ENCODE results near the gene NIFK.
"Not testable (repeated sequence)": the region's sequence is repeated elsewhere in the genome, so short reads cannot be mapped to it uniquely, and the experiment has no call there.

NIFK gene

GRCh38 chr2:121695171-121695451, 41.6 kb downstream of the NIFK start:
- peaks cover 19% of the 10 kb centered on the region for H3K4me1 Mint-ChIP-seq (ENCODE audit: low read depth)
- no peak for DNase-seq (ENCODE audit: low spot score)
- H3K27me3 Mint-ChIP-seq (ENCODE audit: low read depth): no peaks in the 10 kb centered on the region
- H3K4me3 Mint-ChIP-seq: no peak overlapping the region
- no peak overlapping the region for H3K27ac Mint-ChIP-seq
- no peaks in the 10 kb centered on the region for H3K9me3 Mint-ChIP-seq
- no peaks in the 10 kb centered on the region for H3K36me3 Mint-ChIP-seq (ENCODE audit: low read depth)

DNA sequence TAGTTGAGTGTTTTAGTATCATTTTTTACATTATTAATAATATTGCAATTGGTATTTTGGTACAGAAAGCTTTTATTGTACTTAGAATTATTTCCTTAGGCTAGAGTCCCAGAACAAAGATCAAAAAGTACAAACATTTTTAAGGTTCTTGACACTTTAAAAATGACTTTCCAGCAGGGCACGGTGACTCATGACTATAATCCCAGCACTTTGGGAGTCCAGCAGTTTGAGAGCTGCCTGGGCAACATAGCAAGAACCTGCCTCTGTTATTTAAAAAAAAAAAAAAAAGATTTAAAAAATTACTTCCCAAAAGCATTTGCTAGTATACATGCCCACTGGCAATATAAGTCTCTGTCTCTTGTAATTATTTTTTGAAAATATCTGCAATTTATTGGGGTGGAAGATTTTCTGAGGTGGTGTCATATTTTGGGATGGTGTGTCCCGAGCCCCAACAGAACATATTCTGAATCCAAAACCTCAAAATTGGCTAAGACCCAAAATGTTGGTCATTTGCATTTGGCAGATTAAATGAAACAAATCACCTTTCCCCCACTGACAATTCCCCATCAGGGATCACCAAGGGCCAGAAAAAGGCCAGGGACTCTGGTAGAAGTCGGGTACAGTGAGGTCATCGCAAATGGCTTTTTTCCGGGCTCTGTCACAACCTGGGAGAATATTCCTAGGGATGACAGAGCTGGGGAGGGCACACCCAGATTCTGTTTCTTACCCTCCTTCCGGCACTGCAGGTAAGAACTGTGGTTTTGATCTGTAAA, 42.1 kb downstream of the NIFK start:
- Mint-ChIP-seq H3K27ac (no peak overlapping the region), H3K27me3 (ENCODE audit: low read depth) (no peaks in the 10 kb centered on the region), H3K4me3 (no peak overlapping the region), H3K4me1 (ENCODE audit: low read depth) (peaks cover 14% of the 10 kb centered on the region), H3K9me3 (no peaks in the 10 kb centered on the region), H3K36me3 (ENCODE audit: low read depth) (no peaks in the 10 kb centered on the region)
- DNase-seq (ENCODE audit: low spot score): no peak

DNA sequence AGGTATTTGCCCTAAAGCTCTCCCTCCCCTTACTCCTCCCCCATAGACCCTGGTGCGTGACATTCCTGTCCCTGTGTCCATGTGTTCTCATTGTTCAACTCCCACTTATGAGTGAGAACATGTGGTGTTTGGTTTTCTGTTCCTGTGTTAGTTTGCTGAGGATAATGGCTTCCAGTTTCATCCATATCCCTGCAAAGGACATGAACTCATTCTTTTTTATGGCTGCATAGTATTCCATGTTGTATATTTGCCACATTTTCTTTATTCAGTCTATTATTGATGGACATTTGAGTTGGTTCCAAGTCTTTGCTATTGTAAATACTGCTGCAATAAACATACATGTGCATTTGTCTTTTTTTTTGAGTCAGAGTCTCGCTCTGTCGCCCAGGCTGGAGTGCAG, 46.1 kb downstream of the NIFK start:
- not testable (repeated sequence) for H3K4me3 Mint-ChIP-seq; H3K9me3 Mint-ChIP-seq; DNase-seq (ENCODE audit: low spot score); H3K36me3 Mint-ChIP-seq (ENCODE audit: low read depth); H3K27ac Mint-ChIP-seq; H3K4me1 Mint-ChIP-seq (ENCODE audit: low read depth); H3K27me3 Mint-ChIP-seq (ENCODE audit: low read depth)

GRCh38 chr2:121690095-121690494, 46.6 kb downstream of the NIFK start:
- no peak overlapping the region for H3K27ac Mint-ChIP-seq
- no peak for DNase-seq (ENCODE audit: low spot score)
- no peaks in the 10 kb centered on the region for H3K36me3 Mint-ChIP-seq (ENCODE audit: low read depth)
- no peak overlapping the region for H3K4me3 Mint-ChIP-seq
- H3K27me3 Mint-ChIP-seq (ENCODE audit: low read depth): no peaks in the 10 kb centered on the region
- no peaks in the 10 kb centered on the region for H3K4me1 Mint-ChIP-seq (ENCODE audit: low read depth)
- peaks cover 8% of the 10 kb centered on the region for H3K9me3 Mint-ChIP-seq

DNA sequence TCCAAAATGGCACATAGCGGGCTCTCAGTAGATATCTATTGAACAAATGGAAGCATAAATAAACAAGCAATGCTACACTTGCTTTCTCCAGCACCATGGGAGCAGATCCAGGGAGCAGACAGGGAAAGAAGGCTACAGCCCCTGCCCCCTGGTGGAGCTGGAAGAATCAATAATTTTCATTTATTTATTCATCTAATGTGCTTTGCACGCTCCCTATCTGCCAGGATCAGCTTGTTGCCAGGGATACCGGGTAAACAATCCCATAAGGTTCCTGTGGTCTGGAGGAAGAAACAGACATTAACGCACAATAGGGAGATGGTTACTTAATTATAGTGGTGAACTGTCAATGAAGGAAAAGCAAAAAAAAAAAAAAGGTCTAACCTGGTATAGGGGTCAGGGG, 47.3 kb downstream of the NIFK start:
- no peak for DNase-seq (ENCODE audit: low spot score)
- H3K27me3 Mint-ChIP-seq (ENCODE audit: low read depth): no peaks in the 10 kb centered on the region
- peaks cover 13% of the 10 kb centered on the region for H3K9me3 Mint-ChIP-seq
- no peaks in the 10 kb centered on the region for H3K4me1 Mint-ChIP-seq (ENCODE audit: low read depth)
- no peak overlapping the region for H3K27ac Mint-ChIP-seq
- no peaks in the 10 kb centered on the region for H3K36me3 Mint-ChIP-seq (ENCODE audit: low read depth)
- H3K4me3 Mint-ChIP-seq: no peak overlapping the region

- Mint-ChIP-seq H3K4me1 (ENCODE audit: low read depth) (no peaks in the 10 kb centered on the region), H3K27ac (no peak overlapping the region), H3K36me3 (ENCODE audit: low read depth) (peaks cover 2% of the 10 kb centered on the region), H3K9me3 (peaks cover 19% of the 10 kb centered on the region), H3K27me3 (ENCODE audit: low read depth) (no peaks in the 10 kb centered on the region), H3K4me3 (no peak overlapping the region)
- no peak for DNase-seq (ENCODE audit: low spot score)
Measured at GRCh38 chr2:121688820-121689219, 47.9 kb downstream of the NIFK start.

GRCh38 chr2:121686902-121687301, 49.8 kb downstream of the NIFK start:
- Mint-ChIP-seq H3K27ac (no peak overlapping the region), H3K4me1 (ENCODE audit: low read depth) (no peaks in the 10 kb centered on the region), H3K36me3 (ENCODE audit: low read depth) (peaks cover 8% of the 10 kb centered on the region), H3K9me3 (peaks cover 35% of the 10 kb centered on the region), H3K27me3 (ENCODE audit: low read depth) (no peaks in the 10 kb centered on the region), H3K4me3 (no peak overlapping the region)
- no peak for DNase-seq (ENCODE audit: low spot score)

DNA sequence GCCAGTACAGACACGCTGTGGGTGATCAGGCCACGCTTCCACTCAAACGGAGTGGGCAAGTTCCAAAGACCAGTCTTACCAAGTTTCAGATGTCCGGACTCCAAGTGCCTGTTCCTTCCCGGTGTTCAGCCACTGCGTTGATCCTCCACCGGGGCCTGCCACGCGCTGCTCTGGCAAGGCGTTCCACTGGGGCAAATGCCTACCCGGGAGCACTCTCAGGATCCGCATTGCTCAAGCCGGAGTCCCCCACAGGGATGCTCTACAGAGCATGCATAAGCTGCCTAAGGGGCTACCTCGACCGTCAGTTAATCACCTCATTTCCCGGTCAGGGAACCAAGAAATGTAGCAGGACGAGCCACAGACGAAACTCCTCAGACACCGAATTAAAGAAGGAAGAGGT, 50.5 kb downstream of the NIFK start:
- Mint-ChIP-seq H3K4me1 (ENCODE audit: low read depth) (no peaks in the 10 kb centered on the region), H3K4me3 (no peak overlapping the region), H3K27me3 (ENCODE audit: low read depth) (no peaks in the 10 kb centered on the region), H3K9me3 (peaks cover 42% of the 10 kb centered on the region), H3K27ac (no peak overlapping the region), H3K36me3 (ENCODE audit: low read depth) (peaks cover 8% of the 10 kb centered on the region)
- DNase-seq (ENCODE audit: low spot score): no peak

DNA sequence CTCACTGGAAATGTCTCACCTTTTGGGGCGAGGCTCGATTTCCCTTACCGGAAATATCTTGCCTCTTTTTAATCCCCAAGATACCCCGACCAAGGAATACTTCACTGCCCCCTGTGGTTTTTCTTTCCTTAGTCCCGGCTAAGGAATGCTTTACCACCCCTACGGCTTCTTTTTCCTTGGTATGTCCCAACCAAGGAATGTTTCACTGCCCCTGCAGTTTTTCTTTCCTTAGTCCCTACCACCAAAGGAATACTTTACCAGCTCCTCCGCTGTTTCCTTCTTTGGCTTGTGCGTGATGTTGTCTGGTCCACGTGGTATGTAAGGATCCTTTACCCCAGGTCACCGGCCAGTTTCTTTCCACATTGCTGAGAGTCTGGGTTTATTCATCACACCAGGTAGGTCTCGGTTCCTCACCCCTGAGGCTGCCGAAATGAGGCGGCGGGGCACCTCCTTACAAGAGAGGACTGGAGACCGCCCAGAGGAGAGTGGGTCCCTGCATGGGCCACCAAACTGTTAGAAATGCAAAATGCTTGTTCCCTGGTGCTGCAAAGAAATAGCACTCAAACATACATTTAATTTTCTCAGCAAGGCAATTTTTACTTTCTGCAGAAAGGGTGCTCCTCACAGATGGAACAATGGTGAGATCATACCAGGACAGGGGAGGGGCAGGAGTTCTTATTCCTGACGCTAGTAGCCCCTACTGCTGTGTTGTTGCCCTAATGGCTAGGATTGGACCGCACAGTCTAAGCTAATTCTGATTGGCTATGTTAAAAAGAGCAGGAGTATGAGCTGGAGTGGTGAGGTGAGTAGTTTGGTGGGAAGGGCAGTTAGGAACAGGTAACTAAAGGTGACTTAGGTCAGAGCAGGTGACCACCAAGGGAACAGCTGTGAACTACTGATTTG, 54.0 kb downstream of the NIFK start:
- Mint-ChIP-seq H3K36me3 (ENCODE audit: low read depth) (peaks cover 8% of the 10 kb centered on the region), H3K27me3 (ENCODE audit: low read depth) (no peaks in the 10 kb centered on the region), H3K9me3 (peaks cover 66% of the 10 kb centered on the region), H3K4me3 (no peak overlapping the region), H3K27ac (no peak overlapping the region), H3K4me1 (ENCODE audit: low read depth) (no peaks in the 10 kb centered on the region)
- DNase-seq (ENCODE audit: low spot score): no peak

DNA sequence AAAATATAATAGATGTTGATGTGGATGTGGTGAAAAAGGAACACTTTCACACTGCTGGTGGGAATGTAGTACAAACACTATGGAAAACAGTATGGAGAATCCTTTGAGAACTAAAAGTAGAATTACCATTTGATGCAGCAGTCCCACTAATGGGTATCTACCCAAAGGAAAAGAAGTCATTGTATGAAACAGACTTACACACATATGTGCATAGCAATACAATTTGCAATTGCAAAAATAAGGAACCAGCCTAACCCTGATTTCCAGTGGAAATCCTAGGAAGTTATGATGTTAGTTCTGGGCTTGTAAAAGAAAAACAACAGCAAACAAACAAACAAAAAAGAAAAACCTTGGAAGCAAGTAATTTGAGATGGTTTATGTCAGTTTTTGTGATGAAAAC, 58.8 kb downstream of the NIFK start:
- Mint-ChIP-seq H3K27ac (no peak overlapping the region), H3K4me1 (ENCODE audit: low read depth) (no peaks in the 10 kb centered on the region), H3K36me3 (ENCODE audit: low read depth) (peaks cover 5% of the 10 kb centered on the region), H3K27me3 (ENCODE audit: low read depth) (peaks cover 3% of the 10 kb centered on the region), H3K9me3 (peaks cover 80% of the 10 kb centered on the region), H3K4me3 (no peak overlapping the region)
- no peak for DNase-seq (ENCODE audit: low spot score)

Data from T-helper 2 cell treated with Interferon-gamma antibody and Interleukin-4, amounts not matched to agents 5 μg/mL and 100 μg/mL, for 36 hours (primary cell).